Endometrial microvascular endothelial cells (primary cell): ENCODE data around the gene MAMLD1. TPM values are rescaled to one million over a fixed set of nuclear protein-coding genes. Genes with fewer than 3 reads are reported as not detected.

Experiments
- in situ Hi-C: cut with HindIII; loops from 2 replicates; pipeline ENCODE4 v1.10.0; 2017; ENCODE audit warnings: low sequenced_read_pairs, low pct_unique_long_range_greater_than_20kb; ENCODE audit errors: inconsistent ontology term
- total RNA-seq: library from RNA; depleted of rRNA; stranded (reverse); fragments of >200 nt; gene quantifications from one replicate; pipeline ENCODE4 v1.2.3, GENCODE V29; 2015; ENCODE audit errors: inconsistent ontology term

MAMLD1 gene
- total RNA-seq, 1 donor from 2014 or later, result 1.1 TPM

GRCh38 chrX:150508451-150509367 is 145.6 kb downstream of the MAMLD1 start:
- in situ Hi-C loops, result no loop called here

- in situ Hi-C loops, result no loop called here
Observed at GRCh38 chrX:150509703-150510102, 146.6 kb downstream of the MAMLD1 start.

GRCh38 chrX:150512461-150512901 is 149.4 kb downstream of the MAMLD1 start:
- in situ Hi-C loops, result no loop called here

GRCh38 chrX:150513544-150513943 is 150.4 kb downstream of the MAMLD1 start:
- in situ Hi-C loops, result no loop called here

- in situ Hi-C loops, result no loop called here
Observed at GRCh38 chrX:150514462-150514861, 151.3 kb downstream of the MAMLD1 start.

GRCh38 chrX:150515801-150516200 is 152.7 kb downstream of the MAMLD1 start:
- in situ Hi-C loops, result no loop called here

GRCh38 chrX:150517303-150517910 is 154.3 kb downstream of the MAMLD1 start:
- in situ Hi-C loops, result no loop called here

GRCh38 chrX:150522494-150522893 is 159.4 kb downstream of the MAMLD1 start:
- in situ Hi-C loops, result no loop called here

- in situ Hi-C loops, result no loop called here
Observed at GRCh38 chrX:150525061-150525919, 162.2 kb downstream of the MAMLD1 start.

- in situ Hi-C loops, result no loop called here
Observed at GRCh38 chrX:150526692-150527091, 163.6 kb downstream of the MAMLD1 start.

- in situ Hi-C loops, result no loop called here
Observed at GRCh38 chrX:150527108-150527507, 164.0 kb downstream of the MAMLD1 start.

- in situ Hi-C loops, result no loop called here
Observed at GRCh38 chrX:150529587-150529986, 166.5 kb downstream of the MAMLD1 start.

- in situ Hi-C loops, result no loop called here
Observed at GRCh38 chrX:150530821-150531220, 167.7 kb downstream of the MAMLD1 start.

- in situ Hi-C loops, result no loop called here
Observed at GRCh38 chrX:150531467-150531866, 168.3 kb downstream of the MAMLD1 start.

GRCh38 chrX:150533863-150534262 is 170.7 kb downstream of the MAMLD1 start:
- in situ Hi-C loops, result no loop called here

- in situ Hi-C loops, result no loop called here
Observed at GRCh38 chrX:150536455-150537116, 173.5 kb downstream of the MAMLD1 start.

GRCh38 chrX:150537851-150538250 is 174.7 kb downstream of the MAMLD1 start:
- in situ Hi-C loops, result no loop called here

- in situ Hi-C loops, result no loop called here
Observed at GRCh38 chrX:150540965-150541364, 177.8 kb downstream of the MAMLD1 start.

- in situ Hi-C loops, result no loop called here
Observed at GRCh38 chrX:150542846-150543229, 179.7 kb downstream of the MAMLD1 start.
